A673 (cell line): Measurements from ENCODE around the gene MYO1H.

Experiments used
- EZH2 ChIP-seq: fragments of 200-600 bp; sonication (generic); IDR thresholded peaks from 2 replicates; pipeline ENCODE4 v1.6.1; 2017; ENCODE audit warnings: borderline replicate concordance, low read depth, mild to moderate bottlenecking, mixed read lengths, antibody characterized with exemption, low read length; ENCODE audit not compliant: poor library complexity, severe bottlenecking
- TF ChIP-seq, protein P1 (sequence below): fragments of 300-800, 200-600 bp; sonication (generic); conservative IDR thresholded peaks from 2 replicates; pipeline ENCODE4 v1.5.1; 2017; ENCODE audit warnings: low read depth, mild to moderate bottlenecking, antibody characterized with exemption, low read length, moderate library complexity, mixed read lengths

DNA sequence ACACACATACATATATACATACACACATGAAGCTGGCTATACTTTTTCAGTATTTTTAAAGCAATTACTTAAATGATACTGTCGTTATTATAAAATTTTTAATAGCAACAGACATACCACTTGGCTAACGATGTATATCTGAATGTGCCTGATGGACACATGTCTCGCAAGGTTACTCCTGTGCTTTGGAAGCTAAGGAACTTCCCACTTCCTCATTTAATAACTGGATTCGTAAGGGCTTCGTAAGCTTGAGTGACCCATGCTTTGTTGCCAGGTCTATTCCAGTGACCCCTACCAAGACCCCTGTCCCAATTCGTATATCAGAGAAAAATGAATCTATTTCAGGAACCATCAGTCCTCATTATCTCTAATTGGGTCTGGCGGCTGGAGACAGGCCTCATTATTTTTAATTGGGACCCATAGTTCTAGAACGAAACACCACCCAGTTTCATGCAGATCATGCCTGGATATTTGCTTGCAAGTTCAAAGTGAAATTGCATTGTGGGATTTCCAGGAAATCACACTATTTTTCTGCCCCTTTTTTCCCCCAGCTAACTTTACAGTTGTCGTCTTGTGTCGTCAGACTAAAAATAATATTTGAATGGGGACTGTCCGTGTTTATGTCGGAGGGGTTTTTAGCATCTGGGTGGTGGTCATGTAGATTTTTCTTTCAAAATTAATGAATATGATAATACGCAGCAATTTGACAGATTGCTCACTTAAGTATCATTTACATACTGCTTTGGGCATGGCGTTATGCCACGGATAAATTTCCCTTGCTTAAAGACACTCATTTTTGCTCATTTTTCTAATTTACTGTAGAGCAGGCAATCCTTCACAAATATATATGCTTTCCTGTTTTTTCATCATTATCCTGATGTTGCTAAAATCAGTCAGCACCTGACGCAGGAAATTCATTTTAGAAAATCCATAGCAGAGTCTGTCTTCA lies 17.1 kb upstream of the MYO1H start:
- TF ChIP-seq, protein P1, sequence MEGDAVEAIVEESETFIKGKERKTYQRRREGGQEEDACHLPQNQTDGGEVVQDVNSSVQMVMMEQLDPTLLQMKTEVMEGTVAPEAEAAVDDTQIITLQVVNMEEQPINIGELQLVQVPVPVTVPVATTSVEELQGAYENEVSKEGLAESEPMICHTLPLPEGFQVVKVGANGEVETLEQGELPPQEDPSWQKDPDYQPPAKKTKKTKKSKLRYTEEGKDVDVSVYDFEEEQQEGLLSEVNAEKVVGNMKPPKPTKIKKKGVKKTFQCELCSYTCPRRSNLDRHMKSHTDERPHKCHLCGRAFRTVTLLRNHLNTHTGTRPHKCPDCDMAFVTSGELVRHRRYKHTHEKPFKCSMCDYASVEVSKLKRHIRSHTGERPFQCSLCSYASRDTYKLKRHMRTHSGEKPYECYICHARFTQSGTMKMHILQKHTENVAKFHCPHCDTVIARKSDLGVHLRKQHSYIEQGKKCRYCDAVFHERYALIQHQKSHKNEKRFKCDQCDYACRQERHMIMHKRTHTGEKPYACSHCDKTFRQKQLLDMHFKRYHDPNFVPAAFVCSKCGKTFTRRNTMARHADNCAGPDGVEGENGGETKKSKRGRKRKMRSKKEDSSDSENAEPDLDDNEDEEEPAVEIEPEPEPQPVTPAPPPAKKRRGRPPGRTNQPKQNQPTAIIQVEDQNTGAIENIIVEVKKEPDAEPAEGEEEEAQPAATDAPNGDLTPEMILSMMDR, result no peak
- TF ChIP-seq EZH2, result no peak
